Ovary (tissue), 9 donors: ENCODE data around the gene CRY2. TPM values are rescaled to one million over a fixed set of nuclear protein-coding genes. Genes with fewer than 3 reads are reported as not detected.
"Not testable (repeated sequence)": the region's sequence is repeated elsewhere in the genome, so short reads cannot be mapped to it uniquely, and the experiment has no call there.

ENCODE experiments used
- DNase-seq, 5 donors: peaks; one replicate each; pipeline ENCODE4 v3.0.0-alpha.2; 2019 to 2020
- H3K27ac ChIP-seq, 2 donors: fragments of 200-600 bp; one replicate each; pipeline versions ENCODE4 v1.5.1 to v1.8.0; 2019 to 2022
- H3K27me3 ChIP-seq: fragments of 200-600 bp; one replicate; pipeline ENCODE4 v1.8.0; 2022
- H3K36me3 ChIP-seq: fragments of 200-600 bp; sonication (generic); one replicate; pipeline ENCODE4 v1.5.1; 2019
- H3K4me1 ChIP-seq: one replicate; pipeline ENCODE4 v1.8.1; 2013; ENCODE audit warnings: mild to moderate bottlenecking, moderate library complexity; ENCODE audit not compliant: insufficient read depth
- H3K4me3 ChIP-seq: fragments of 200-600 bp; sonication (generic); one replicate; pipeline ENCODE4 v1.5.1; 2017
- H3K9me3 ChIP-seq, 2 donors: fragments of 200-600 bp in 1 of 2; sonication (generic) in 1 of 2; one replicate each; pipeline versions ENCODE4 v1.5.1 to v1.8.1; 2013 to 2019; ENCODE audit warnings: mild to moderate bottlenecking in 1 of 2, moderate library complexity in 1 of 2
- EP300 ChIP-seq: sonication (generic); formaldehyde crosslinking; IDR thresholded peaks from one replicate; pipeline ENCODE4 v1.6.1; 2017; ENCODE audit warnings: antibody characterized with exemption
- POLR2A ChIP-seq: fragments of 450-650 bp; IDR thresholded peaks from one replicate; pipeline ENCODE4 v1.6.1; 2017; ENCODE audit warnings: antibody characterized with exemption, mild to moderate bottlenecking, moderate library complexity
- WGBS, 3 donors: extraction: QIAGEN DNeasy Blood & Tissue Kit in 1 of 3; methylation state at CpG; one replicate each; pipeline versions ENCODE4 v1.1.5 to v1.1.7; 2013 to 2017; 5-methylcytosine and 5-hydroxymethylcytosine counted together
- intact Hi-C, 4 donors: fragments of 100-400 bp; cut with DNase I; formaldehyde crosslinking; loops; one replicate each; pipeline versions ENCODE4 v1.11.0 to v1.15.1; 2022 to 2023
- polyA plus RNA-seq, 2 donors: library from polyadenylated mRNA; stranded (reverse); fragments of 200-250 nt in 1 of 2; fragments of 350-450 nt in 1 of 2; fragmentation: Illumina TruSeq in 1 of 2; extraction: RNeasy Lipid Tissue Mini Kit (QIAGEN cat#74804) in 1 of 2; gene quantifications; one replicate each; pipeline ENCODE4 v1.2.3, GENCODE V29; 2013 to 2014
- total RNA-seq, 7 donors: library from RNA; depleted of rRNA in 2 of 7; stranded (reverse); fragments of >200 nt in 2 of 7; fragmentation: NEBNext Ultra II Directional in 3 of 7; extraction: Animal tissue kit (Norgen Biotek cat#: 25700) in 3 of 7; gene quantifications; one replicate each; pipeline versions ENCODE4 v1.1.0 to v1.2.4, GENCODE V29; 2016 to 2023
- TF ChIP-seq, protein P1 (sequence below), 3 donors: fragments of 450-650 bp in 2 of 3; fragments of 200-600 bp in 1 of 3; IDR thresholded peaks; one replicate each; pipeline versions ENCODE4 v1.5.1 to v1.8.0; 2016 to 2022; ENCODE audit warnings: antibody characterized with exemption in 3 of 3, mild to moderate bottlenecking in 1 of 3
- donor health status: DM: no; HTN: no; CAD: no; lungs with moderate emphysema.
- donor health status: DM: no; HTN: no; CAD: no.
- donor health status: Bipolar disorder and iron deficiency.
- donor health status: DM: yes; HTN: yes; CAD: no.
- donor health status: DM: no; HTN: no; CAD: no.
- donor health status: DM: yes; HTN: yes; CAD: no.

The CRY2 gene
- total and polyA plus RNA-seq, 9 donors = 37.2 to 94.2 (median 51.9) TPM

DNA sequence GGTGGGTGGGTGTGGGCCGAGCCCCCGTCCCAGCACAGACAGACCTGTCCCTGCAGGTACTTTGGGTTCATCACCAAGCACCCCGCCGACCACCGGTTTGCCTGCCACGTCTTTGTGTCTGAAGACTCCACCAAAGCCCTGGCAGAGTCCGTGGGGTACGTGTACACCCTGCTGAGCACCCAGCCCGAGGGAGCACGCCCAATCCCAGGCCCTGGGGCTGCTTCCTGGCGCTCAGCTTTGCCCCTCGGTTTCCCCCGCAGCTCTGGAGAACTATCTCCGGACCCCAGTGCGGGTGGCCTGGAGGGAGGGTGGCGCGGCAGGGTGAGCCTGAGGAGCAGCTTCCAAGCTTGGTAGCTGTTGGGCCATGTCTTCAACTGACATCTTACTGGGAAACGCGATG, 57.8 kb downstream of the CRY2 start:
- Histone ChIP-seq H3K4me1 (peaks cover 2% of the 10 kb centered on the region), H3K27ac (no peak overlapping the region), H3K4me3 (no peak overlapping the region), H3K36me3 (no peaks in the 10 kb centered on the region), H3K9me3 (no peaks in the 10 kb centered on the region), H3K27me3 (no peaks in the 10 kb centered on the region)
- intact Hi-C loops = no loop called here
- no peak for TF ChIP-seq POLR2A
- no peak for TF ChIP-seq EP300
- TF ChIP-seq, protein P1, sequence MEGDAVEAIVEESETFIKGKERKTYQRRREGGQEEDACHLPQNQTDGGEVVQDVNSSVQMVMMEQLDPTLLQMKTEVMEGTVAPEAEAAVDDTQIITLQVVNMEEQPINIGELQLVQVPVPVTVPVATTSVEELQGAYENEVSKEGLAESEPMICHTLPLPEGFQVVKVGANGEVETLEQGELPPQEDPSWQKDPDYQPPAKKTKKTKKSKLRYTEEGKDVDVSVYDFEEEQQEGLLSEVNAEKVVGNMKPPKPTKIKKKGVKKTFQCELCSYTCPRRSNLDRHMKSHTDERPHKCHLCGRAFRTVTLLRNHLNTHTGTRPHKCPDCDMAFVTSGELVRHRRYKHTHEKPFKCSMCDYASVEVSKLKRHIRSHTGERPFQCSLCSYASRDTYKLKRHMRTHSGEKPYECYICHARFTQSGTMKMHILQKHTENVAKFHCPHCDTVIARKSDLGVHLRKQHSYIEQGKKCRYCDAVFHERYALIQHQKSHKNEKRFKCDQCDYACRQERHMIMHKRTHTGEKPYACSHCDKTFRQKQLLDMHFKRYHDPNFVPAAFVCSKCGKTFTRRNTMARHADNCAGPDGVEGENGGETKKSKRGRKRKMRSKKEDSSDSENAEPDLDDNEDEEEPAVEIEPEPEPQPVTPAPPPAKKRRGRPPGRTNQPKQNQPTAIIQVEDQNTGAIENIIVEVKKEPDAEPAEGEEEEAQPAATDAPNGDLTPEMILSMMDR (IDR thresholded peaks at IDR 0.05) = no peak
- WGBS, 3 donors = 88 to 93% (median 93%) methylated on average over 18 to 19 of the region's 19 CpGs
- DNase-seq = no peak

DNA sequence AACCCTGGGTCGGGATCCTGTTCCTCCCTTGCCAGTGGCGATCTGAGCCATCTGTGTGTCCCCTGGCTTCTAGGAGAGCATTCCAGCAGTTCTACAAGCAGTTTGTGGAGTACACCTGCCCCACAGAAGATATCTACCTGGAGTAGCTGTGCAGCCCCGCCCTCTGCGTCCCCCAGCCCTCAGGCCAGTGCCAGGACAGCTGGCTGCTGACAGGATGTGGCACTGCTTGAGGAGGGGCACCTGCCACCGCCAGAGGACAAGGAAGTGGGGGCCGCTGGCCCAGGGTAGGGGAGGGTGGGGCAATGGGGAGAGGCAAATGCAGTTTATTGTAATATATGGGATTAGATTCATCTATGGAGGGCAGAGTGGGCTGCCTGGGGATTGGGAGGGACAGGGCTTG, 58.3 kb downstream of the CRY2 start:
- H3K9me3 ChIP-seq, H3K27me3 ChIP-seq, H3K27ac ChIP-seq, H3K4me1 ChIP-seq, H3K4me3 ChIP-seq, DNase-seq, H3K36me3 ChIP-seq, intact Hi-C loops: not testable (repeated sequence)
- 79 to 98% (median 84%) methylated on average over 4 to 6 of the region's 6 CpGs for WGBS, 3 donors

DNA sequence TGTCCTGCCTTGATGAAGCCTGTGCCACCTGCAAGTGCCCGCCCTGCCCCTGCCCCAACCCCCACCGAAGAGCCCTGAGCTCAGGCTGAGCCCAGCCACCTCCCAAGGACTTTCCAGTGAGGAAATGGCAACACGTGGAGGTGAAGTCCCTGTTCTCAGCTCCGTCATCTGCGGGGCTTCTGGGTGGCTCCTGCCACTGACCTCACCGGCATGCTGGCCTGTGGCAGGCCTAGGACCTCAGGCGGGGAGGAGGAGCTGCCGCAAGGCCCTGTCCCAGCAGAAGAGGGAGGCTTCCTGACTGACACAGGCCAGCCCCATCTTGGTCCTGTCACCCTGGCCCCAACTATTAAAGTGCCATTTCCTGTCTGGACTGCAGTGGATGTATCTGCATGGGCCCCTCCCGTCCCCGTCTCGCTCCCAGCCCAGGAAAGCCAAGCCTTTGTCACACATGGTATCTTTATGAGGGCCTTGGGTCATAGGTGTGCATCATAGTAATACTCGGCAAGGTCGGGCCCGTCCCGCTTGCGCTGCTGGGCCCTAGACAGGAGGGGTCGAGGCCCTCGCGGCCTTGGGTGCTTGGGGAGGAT, 58.9 kb downstream of the CRY2 start:
- Histone ChIP-seq H3K36me3 (no peaks in the 10 kb centered on the region), H3K4me3 (no peak overlapping the region), H3K27me3 (no peaks in the 10 kb centered on the region), H3K9me3 (no peaks in the 10 kb centered on the region), H3K4me1 (no peaks in the 10 kb centered on the region), H3K27ac (no peak overlapping the region)
- no peak for DNase-seq
- 72 to 84% (median 73%) methylated on average over 19 of the region's 19 CpGs for WGBS, 3 donors
- intact Hi-C loops = no loop called here
- TF ChIP-seq POLR2A = no peak
- TF ChIP-seq EP300 = no peak
- TF ChIP-seq, protein P1 (IDR thresholded peaks at IDR 0.05) = no peak

DNA sequence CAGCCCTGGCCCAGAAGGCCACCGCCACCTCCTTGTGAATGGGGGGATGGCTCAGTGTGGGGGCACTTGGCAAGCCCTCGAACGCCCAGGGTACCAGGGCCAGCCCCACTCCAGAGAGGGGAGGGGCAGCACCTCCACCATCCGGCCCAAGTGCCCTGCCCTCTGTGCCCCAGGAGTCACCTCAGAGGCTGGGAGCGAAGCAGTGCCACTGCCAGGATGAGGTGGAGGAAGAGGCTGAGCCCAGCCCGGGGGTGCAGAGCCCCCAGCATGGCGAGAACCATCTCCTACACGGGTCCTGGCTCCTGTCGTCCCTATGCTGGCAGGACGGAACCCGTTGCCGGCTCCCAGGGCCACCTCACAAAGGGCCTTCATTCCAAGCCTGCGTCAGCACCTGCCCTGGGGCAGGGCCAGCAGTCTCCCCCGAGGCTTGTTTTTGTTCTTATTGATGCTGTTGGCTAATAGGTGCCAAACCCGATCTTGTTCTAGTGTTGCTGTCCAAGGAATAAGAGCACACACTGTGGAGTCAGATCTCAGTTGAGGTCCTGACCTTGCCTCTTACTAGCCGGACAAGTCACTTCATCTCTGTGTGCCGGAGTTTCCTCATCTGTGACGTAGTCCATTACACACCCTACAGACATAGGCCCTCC, 59.8 kb downstream of the CRY2 start, which contains the start of gene FREY1:
Gene FREY1 (minus strand): TSS at position 307 of the 647 bp plus-strand sequence. CDS start 26 bp downstream, at position 281.
- H3K36me3 ChIP-seq = no peaks in the 10 kb centered on the region

More for the DNA sequence above, 59.8 kb downstream of the CRY2 start, which contains the start of gene FREY1:
- H3K4me1 ChIP-seq = no peaks in the 10 kb centered on the region
- no peak within 1 kb of the TSS for H3K27ac ChIP-seq
- H3K27me3 ChIP-seq = no peaks in the 10 kb centered on the region
- 61 to 69% (median 63%) methylated on average over 18 of the region's 18 CpGs for WGBS, 3 donors
- DNase-seq = no peak
- intact Hi-C loops = no loop called here
- H3K9me3 ChIP-seq = no peaks in the 10 kb centered on the region
- no peak for TF ChIP-seq POLR2A
- no peak for TF ChIP-seq EP300
- TF ChIP-seq, protein P1 (IDR thresholded peaks at IDR 0.05) = no peak
- H3K4me3 ChIP-seq = no peak within 1 kb of the TSS
